Ishikawa (cell line): ENCODE results near the gene ARHGEF17.

ENCODE experiments used
- CEBPB ChIP-seq: IDR thresholded peaks from 2 replicates; pipeline ENCODE4 v1.6.1; 2012
- EGR1 ChIP-seq: IDR thresholded peaks from 2 replicates; pipeline ENCODE4 v1.6.1; 2012
- EP300 ChIP-seq: IDR thresholded peaks from 2 replicates; pipeline ENCODE4 v1.6.1; 2012; ENCODE audit warnings: borderline replicate concordance
- MAX ChIP-seq: IDR thresholded peaks from 2 replicates; pipeline ENCODE4 v1.6.1; 2012
- RAD21 ChIP-seq: IDR thresholded peaks from 2 replicates; pipeline ENCODE4 v1.6.1; 2012; ENCODE audit warnings: low read depth
- REST ChIP-seq: IDR thresholded peaks from 2 replicates; pipeline ENCODE4 v1.6.1; 2012; ENCODE audit warnings: low read depth, mild to moderate bottlenecking
- TAF1 ChIP-seq: IDR thresholded peaks from 2 replicates; pipeline ENCODE4 v1.6.1; 2012; ENCODE audit warnings: low read depth, mild to moderate bottlenecking
- TCF12 ChIP-seq: IDR thresholded peaks from 2 replicates; pipeline ENCODE4 v1.6.1; 2012; ENCODE audit warnings: low read depth
- USF1 ChIP-seq: IDR thresholded peaks from 2 replicates; pipeline ENCODE4 v1.6.1; 2012

GRCh38 chr11:73382747-73383146 lies 74.7 kb downstream of the ARHGEF17 start:
- TF ChIP-seq EP300 (no peak), MAX (no peak), CEBPB (no peak), EGR1 (no peak), TCF12 (no peak), TAF1 (no peak), REST (no peak), RAD21 (no peak), USF1 (no peak)
